Measurements from ENCODE around the gene ACO2. TPM values are rescaled to one million over a fixed set of nuclear protein-coding genes. Genes with fewer than 3 reads are reported as not detected.

ACO2 gene
- total and polyA plus RNA-seq, 2 of the 8 experiments (the other 6 are each of a cell fraction or from before 2014, with no cell fraction given) = 52.8 to 75.4 TPM

- Histone ChIP-seq H3K56ac (replicated peaks; ENCODE audit: insufficient read length, low read depth, low read length) (no peak overlapping the region), H3K79me1 (ENCODE audit: low read depth, low read length) (no peaks in the 10 kb centered on the region), H3K18ac (ENCODE audit: extremely low read depth, low read length) (no peak overlapping the region), H3K23me2 (ENCODE audit: low read depth, low read length) (peaks cover 3% of the 10 kb centered on the region; the same call in 1 of the 2 replicates), H3K4me3 (ENCODE audit: extremely low read depth in 1 of 4, insufficient read depth in 2 of 4, low read depth in 3 of 4, low read length in 4 of 4) (no peak overlapping the region), H2BK120ac (replicated peaks; ENCODE audit: low read depth, low read length) (no peak overlapping the region), H2AK5ac (ENCODE audit: low read depth, low read length) (no peak overlapping the region), H3K23ac (ENCODE audit: insufficient read length) (no peak overlapping the region), H3K4ac (replicated peaks; ENCODE audit: insufficient read length, low read depth, low read length) (no peak overlapping the region), H3K27me3 (replicated peaks in 1 of 4; ENCODE audit: control insufficient read depth in 3 of 4, extremely low read depth in 1 of 4, insufficient read depth in 3 of 4, low read length in 3 of 4) (no peaks in the 10 kb centered on the region), H2BK20ac (ENCODE audit: low read length) (no peak overlapping the region), H2AFZ (ENCODE audit: low read length) (no peak overlapping the region), H3K4me1 (replicated peaks in 1 of 4; ENCODE audit: control insufficient read depth in 3 of 4, insufficient read depth in 4 of 4, low read length in 3 of 4) (no peaks in the 10 kb centered on the region; a peak in 1 of 7 replicates), H3K14ac (ENCODE audit: insufficient read length) (no peak overlapping the region), H2BK15ac (ENCODE audit: low read length) (no peak overlapping the region), H4K20me1 (replicated peaks in 1 of 2; ENCODE audit: control insufficient read depth in 1 of 2, insufficient read depth in 2 of 2, low read length in 2 of 2) (peaks cover 0 to 3% of the 10 kb centered on the region in 2 experiments), H3K9me3 (ENCODE audit: insufficient read depth in 2 of 2, low read depth in 1 of 2, low read length in 1 of 2) (no peaks in the 10 kb centered on the region), H3K36me3 (ENCODE audit: control insufficient read depth in 2 of 4, insufficient read depth in 4 of 4, low read length in 3 of 4) (no peaks in the 10 kb centered on the region), H3K4me2 (ENCODE audit: insufficient read depth in 1 of 2, low read depth in 2 of 2, low read length in 2 of 2) (no peak overlapping the region), H2BK12ac (ENCODE audit: low read depth, low read length) (no peak overlapping the region), H4K8ac (ENCODE audit: extremely low read depth, insufficient read depth, low read length) (no peak overlapping the region), H4K5ac (ENCODE audit: insufficient read length, low read depth, low read length) (no peak overlapping the region), H4K91ac (replicated peaks; ENCODE audit: insufficient read length, low read length) (no peak overlapping the region), H3K27ac (ENCODE audit: low read depth, low read length) (no peak overlapping the region), H3K79me2 (ENCODE audit: control insufficient read depth in 1 of 2, insufficient read depth in 2 of 2, low read length in 2 of 2) (no peaks in the 10 kb centered on the region), H3K9ac (replicated peaks in 1 of 4; ENCODE audit: extremely low read depth in 1 of 4, low read depth in 3 of 4, low read length in 3 of 4) (no peak overlapping the region), H2BK5ac (ENCODE audit: low read depth, low read length) (no peak overlapping the region)
- no peak for FAIRE-seq
- ChIA-PET CTCF (ENCODE audit: partially characterized antibody) (interaction anchor here (0.8 to 3.7 kb wide), 4 partner anchors 13 to 38 kb away, joined by 3 to 23 read pairs (median 6); partner anchors contain the start of gene CSDC2), POLR2A (ENCODE audit: partially characterized antibody) (interaction anchor here (1.3 to 2.2 kb wide), 4 partner anchors 10 to 20 kb away, joined by 3 to 12 read pairs (median 4); partner anchors contain the start of gene PMM1)
- no peak for DNase-seq (ENCODE audit: low read depth in 1 of 2, low spot score in 2 of 2)
- 88% methylated on average over 10 of the region's 11 CpGs; no CpG with 5 or more reads in 1 of the 2 experiments for WGBS, 2 experiments (ENCODE audit: extremely low coverage in 1 of 2, insufficient coverage in 1 of 2, insufficient read length in 1 of 2, insufficient replicate concordance in 2 of 2, low coverage in 1 of 2, low lambda C conversion rate in 2 of 2, missing lambda C conversion rate in 1 of 2)
- no peak for TF ChIP-seq SP1 (IDR thresholded peaks at IDR 0.05; ENCODE audit: low read depth, low read length)
- no peak for TF ChIP-seq MAFK (IDR thresholded peaks at IDR 0.05; ENCODE audit: low read depth, low read length)
- TF ChIP-seq CBX5 (IDR thresholded peaks at IDR 0.05; ENCODE audit: low read depth, low read length) = no peak
- TF ChIP-seq SAP30 (IDR thresholded peaks at IDR 0.05; ENCODE audit: insufficient read depth, insufficient replicate concordance, low read length) = no peak
- no peak for TF ChIP-seq NRF1 (IDR thresholded peaks at IDR 0.05; ENCODE audit: low read depth, low read length)
- no peak for TF ChIP-seq JUND (IDR thresholded peaks at IDR 0.05; ENCODE audit: low read length)
- no peak for TF ChIP-seq SRF (IDR thresholded peaks at IDR 0.05; ENCODE audit: low read depth, low read length)
- no peak for TF ChIP-seq TAF1 (IDR thresholded peaks at IDR 0.05; ENCODE audit: low read depth, low read length)
- no peak for TF ChIP-seq SUZ12 (IDR thresholded peaks at IDR 0.05; ENCODE audit: low read length)
- no peak for TF ChIP-seq POLR2AphosphoS5 (IDR thresholded peaks at IDR 0.05; ENCODE audit: low read depth, low read length)
- TF ChIP-seq ZNF274 (IDR thresholded peaks at IDR 0.05; ENCODE audit: borderline replicate concordance, extremely low read depth, low read length) = no peak
- no peak for TF ChIP-seq HDAC2 (IDR thresholded peaks at IDR 0.05; ENCODE audit: borderline replicate concordance in 1 of 2, low read depth in 2 of 2, low read length in 2 of 2)
- no peak for TF ChIP-seq SIX5 (IDR thresholded peaks at IDR 0.05; ENCODE audit: low read depth, low read length)
- TF ChIP-seq CBX8 (IDR thresholded peaks at IDR 0.05; ENCODE audit: borderline replicate concordance, low read depth, low read length) = no peak
Observed at GRCh38 chr22:41573677-41574076, 104.8 kb downstream of the ACO2 start.

Data from H1 (cell line).